RWPE2 (cell line): ENCODE measurements around the gene PPP2R5C.
"Not testable (repeated sequence)": the region's sequence is repeated elsewhere in the genome, so short reads cannot be mapped to it uniquely, and the experiment has no call there.

ENCODE experiments used
- ATAC-seq: fragments of 200-7000 bp; cut with Tn5 transposase; 3 replicates; pipeline ENCODE4 v1.9.1; 2021; ENCODE audit warnings: low read depth
- DNase-seq: peaks from one replicate; pipeline ENCODE4 v3.0.0-alpha.2; 2020; ENCODE audit warnings: low spot score
- H3K27ac ChIP-seq: fragments of 450-650 bp; 2 replicates; pipeline ENCODE4 v1.5.1; 2017; ENCODE audit warnings: mild to moderate bottlenecking; ENCODE audit not compliant: poor library complexity, severe bottlenecking
- H3K27me3 ChIP-seq: fragments of 250-450 bp; sonication (Bioruptor Pico); 2 replicates; pipeline ENCODE4 v1.5.1; 2021; ENCODE audit warnings: mild to moderate bottlenecking, moderate library complexity; ENCODE audit not compliant: insufficient read depth, poor library complexity, severe bottlenecking
- H3K36me3 ChIP-seq: fragments of 250-450 bp; sonication (Bioruptor Pico); 2 replicates; pipeline ENCODE4 v1.5.1; 2020; ENCODE audit warnings: low read depth, mild to moderate bottlenecking, moderate library complexity
- H3K4me1 ChIP-seq: fragments of 250-450 bp; sonication (Bioruptor Pico); 2 replicates; pipeline ENCODE4 v1.5.1; 2021; ENCODE audit warnings: mild to moderate bottlenecking, moderate library complexity; ENCODE audit not compliant: insufficient read depth, poor library complexity, severe bottlenecking
- H3K4me3 ChIP-seq: fragments of 250-450 bp; sonication (Bioruptor Pico); 2 replicates; pipeline ENCODE4 v1.5.1; 2021; ENCODE audit warnings: mild to moderate bottlenecking, moderate library complexity; ENCODE audit not compliant: severe bottlenecking
- H3K9me3 ChIP-seq: fragments of 250-450 bp; sonication (Bioruptor Pico); 2 replicates; pipeline ENCODE4 v1.5.1; 2021; ENCODE audit warnings: mild to moderate bottlenecking, moderate library complexity; ENCODE audit not compliant: severe bottlenecking
- TF ChIP-seq, protein P1 (sequence below): fragments of 450-650 bp; IDR thresholded peaks from one replicate; pipeline ENCODE4 v1.5.1; 2017; ENCODE audit warnings: mild to moderate bottlenecking, moderate library complexity; ENCODE audit not compliant: poor library complexity, severe bottlenecking

Gene PPP2R5C

DNA sequence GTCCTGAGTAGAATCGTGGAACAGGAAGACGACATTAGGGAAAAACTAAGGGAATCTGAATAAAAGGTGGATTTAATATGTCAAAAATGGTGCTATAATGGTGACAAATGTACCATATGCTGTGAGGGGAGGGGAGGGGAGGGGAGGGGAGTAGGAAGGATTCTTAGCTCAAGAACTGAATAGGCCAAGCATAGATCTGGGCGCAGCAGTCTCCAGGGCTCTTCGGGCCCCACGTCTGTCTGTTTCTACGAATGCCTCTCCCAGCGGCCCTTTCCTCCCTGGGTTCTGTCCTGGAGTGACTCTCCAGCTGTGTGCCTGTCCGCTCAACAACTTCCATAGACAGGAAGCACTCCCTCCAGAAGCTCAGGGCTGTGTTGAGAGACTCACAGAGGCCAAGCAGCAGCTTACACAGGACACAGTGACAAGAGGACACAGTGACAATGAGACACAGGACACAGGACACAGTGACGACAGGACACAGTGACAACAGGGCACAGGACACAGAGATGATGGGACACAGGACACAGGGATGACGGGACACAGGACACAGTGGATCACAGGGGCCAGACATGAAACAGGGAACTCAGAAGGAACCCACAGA lies 42.4 kb upstream of the PPP2R5C start:
- Histone ChIP-seq H3K4me3 (no peak overlapping the region), H3K4me1 (peaks cover 15% of the 10 kb centered on the region), H3K27me3 (no peaks in the 10 kb centered on the region), H3K27ac (no peak overlapping the region), H3K9me3 (no peaks in the 10 kb centered on the region), H3K36me3 (no peaks in the 10 kb centered on the region)
- ATAC-seq (no peak), DNase-seq (peak; percentile 52)
- TF ChIP-seq, protein P1, sequence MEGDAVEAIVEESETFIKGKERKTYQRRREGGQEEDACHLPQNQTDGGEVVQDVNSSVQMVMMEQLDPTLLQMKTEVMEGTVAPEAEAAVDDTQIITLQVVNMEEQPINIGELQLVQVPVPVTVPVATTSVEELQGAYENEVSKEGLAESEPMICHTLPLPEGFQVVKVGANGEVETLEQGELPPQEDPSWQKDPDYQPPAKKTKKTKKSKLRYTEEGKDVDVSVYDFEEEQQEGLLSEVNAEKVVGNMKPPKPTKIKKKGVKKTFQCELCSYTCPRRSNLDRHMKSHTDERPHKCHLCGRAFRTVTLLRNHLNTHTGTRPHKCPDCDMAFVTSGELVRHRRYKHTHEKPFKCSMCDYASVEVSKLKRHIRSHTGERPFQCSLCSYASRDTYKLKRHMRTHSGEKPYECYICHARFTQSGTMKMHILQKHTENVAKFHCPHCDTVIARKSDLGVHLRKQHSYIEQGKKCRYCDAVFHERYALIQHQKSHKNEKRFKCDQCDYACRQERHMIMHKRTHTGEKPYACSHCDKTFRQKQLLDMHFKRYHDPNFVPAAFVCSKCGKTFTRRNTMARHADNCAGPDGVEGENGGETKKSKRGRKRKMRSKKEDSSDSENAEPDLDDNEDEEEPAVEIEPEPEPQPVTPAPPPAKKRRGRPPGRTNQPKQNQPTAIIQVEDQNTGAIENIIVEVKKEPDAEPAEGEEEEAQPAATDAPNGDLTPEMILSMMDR = no peak

DNA sequence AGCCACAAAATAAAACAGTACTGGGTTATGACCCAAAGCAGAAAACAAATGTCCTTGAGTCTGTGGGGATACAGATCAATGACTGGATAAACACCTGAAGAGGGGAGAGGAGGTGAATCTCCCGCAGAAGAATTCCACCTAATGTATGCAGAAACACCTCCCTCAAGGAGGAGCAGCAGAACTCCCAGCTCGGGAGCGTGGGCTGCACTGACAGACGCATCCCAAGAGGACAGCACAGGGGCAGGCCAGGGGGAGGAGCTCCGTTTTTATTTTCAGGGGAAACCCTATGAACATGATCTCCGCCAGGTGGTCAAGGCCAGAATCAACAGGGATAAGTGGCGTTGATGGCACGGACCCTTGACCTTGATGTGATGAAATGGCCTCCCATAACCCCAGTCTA lies 41.8 kb upstream of the PPP2R5C start:
- H3K36me3 ChIP-seq = no peaks in the 10 kb centered on the region
- H3K27ac ChIP-seq = no peak overlapping the region
- H3K4me3 ChIP-seq = no peak overlapping the region
- TF ChIP-seq, protein P1 = no peak
- peaks cover 15% of the 10 kb centered on the region for H3K4me1 ChIP-seq
- no peaks in the 10 kb centered on the region for H3K9me3 ChIP-seq
- DNase-seq (peak; percentile 15), ATAC-seq (no peak)
- no peaks in the 10 kb centered on the region for H3K27me3 ChIP-seq

DNA sequence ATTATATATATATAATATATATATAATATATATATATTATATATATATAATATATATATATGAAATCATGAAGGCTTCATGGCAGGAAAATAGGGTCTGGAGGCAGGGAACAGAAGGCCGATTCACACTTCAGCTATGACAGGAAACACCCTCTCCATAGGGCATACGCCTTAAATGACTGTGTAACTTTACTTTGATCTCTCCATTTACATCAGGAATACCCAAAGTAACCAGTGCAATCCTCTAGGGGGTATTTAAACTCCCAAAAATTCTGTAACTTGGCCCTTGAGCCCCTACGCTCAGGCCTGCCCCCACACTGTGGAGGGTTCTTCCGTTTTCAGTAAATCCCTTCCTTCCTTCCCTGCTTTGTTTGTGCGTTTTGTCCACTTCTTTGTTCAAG lies 40.4 kb upstream of the PPP2R5C start:
- ATAC-seq = no peak

DNA sequence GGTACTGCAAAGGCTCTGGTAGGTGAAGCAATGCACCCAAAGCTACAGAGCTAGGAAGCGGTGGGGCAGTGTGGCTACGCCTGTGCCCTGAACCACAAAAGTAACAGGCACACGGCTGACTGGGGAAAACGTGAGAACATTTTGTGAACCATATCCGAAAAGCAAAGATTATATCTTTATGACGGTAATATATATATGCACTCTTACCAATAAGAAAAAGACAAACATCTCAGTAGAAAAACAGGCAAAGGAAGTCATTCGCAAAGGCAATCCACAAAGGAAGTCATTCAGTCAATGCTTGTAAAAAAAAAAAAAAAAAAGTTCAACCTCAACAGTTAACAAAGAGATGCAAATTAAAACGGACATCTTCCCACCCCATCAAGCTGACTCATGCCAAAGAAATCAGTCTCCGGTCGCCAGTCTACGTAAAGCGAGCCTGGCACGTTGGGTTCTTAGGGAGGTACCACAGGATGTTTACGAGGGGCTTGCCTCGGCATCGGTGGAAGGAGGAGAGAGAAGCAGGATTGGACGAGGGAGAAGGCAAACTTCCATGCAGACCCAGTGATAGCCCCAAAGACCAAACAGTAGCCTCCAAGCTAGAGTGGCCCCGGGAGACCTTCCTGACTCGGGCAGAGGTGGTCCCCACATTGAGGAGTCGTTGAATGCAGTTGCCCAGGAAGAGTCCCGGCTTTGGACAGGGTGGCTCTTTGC lies 39.4 kb upstream of the PPP2R5C start:
- TF ChIP-seq, protein P1 = no peak
- H3K4me3 ChIP-seq = no peak overlapping the region
- peaks cover 15% of the 10 kb centered on the region for H3K4me1 ChIP-seq
- ATAC-seq (peak; percentile 91), DNase-seq (no peak)
- no peaks in the 10 kb centered on the region for H3K9me3 ChIP-seq
- H3K27ac ChIP-seq = peak overlapping the region; percentile 82
- H3K27me3 ChIP-seq = no peaks in the 10 kb centered on the region
- no peaks in the 10 kb centered on the region for H3K36me3 ChIP-seq

More for the DNA sequence above, 40.4 kb upstream of the PPP2R5C start:
- TF ChIP-seq, protein P1 = no peak
- no peaks in the 10 kb centered on the region for H3K36me3 ChIP-seq
- no peak overlapping the region for H3K4me3 ChIP-seq
- H3K4me1 ChIP-seq = peaks cover 15% of the 10 kb centered on the region
- no peak for DNase-seq
- no peaks in the 10 kb centered on the region for H3K9me3 ChIP-seq
- peak overlapping the region; percentile 82 for H3K27ac ChIP-seq
- no peaks in the 10 kb centered on the region for H3K27me3 ChIP-seq

DNA sequence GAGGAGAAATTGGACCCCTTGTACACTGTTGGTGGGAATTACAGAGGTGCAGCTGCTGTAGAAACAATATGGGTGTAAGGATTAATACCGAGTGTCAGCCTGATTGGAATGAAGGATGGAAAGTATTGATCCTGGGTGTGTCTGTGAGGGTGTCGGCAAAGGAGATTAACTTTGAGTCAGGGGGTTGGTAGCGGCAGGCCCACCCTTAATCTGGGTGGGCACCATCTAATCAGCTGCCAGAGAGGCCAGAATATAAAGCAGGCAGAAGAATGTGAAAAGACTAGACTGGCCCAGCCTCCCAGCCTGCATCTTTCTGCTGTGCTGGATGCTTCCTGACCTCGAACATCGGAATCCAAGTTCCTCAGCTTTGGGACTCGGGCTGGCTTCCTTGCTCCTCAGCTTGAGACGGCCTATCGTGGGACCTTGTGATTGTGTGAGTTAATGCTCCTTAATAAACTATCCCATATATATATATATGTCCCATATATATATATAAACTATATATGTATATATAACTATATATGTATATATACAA lies 38.4 kb upstream of the PPP2R5C start:
- no peak for ATAC-seq
- H3K4me1 ChIP-seq = peaks cover 15% of the 10 kb centered on the region
- H3K9me3 ChIP-seq = no peaks in the 10 kb centered on the region
- H3K27ac ChIP-seq = peak overlapping the region; percentile 82
- H3K27me3 ChIP-seq = no peaks in the 10 kb centered on the region
- H3K4me3 ChIP-seq = no peak overlapping the region
- no peak for DNase-seq
- no peaks in the 10 kb centered on the region for H3K36me3 ChIP-seq
- TF ChIP-seq, protein P1 = no peak

DNA sequence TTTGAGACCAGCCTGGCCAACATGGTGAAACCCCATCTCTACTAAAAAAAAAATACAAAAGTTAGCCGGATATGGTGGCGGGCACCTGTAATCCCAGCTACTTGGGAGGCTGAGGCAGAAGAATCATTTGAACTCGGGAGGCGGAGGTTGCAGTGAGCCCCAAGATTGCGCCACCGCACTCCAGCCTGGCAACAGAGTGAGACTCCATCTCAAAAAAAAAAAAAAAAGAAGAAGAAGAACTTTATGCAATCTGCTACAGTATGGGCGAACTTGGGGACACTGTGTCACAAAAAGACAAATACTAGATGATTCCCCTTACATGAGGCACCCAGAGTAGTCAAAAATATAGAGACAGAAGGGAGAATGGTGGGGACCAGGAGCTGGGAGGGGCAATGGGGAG lies 35.9 kb upstream of the PPP2R5C start:
- not testable (repeated sequence) for H3K9me3 ChIP-seq, ATAC-seq, H3K4me3 ChIP-seq, H3K36me3 ChIP-seq, DNase-seq, H3K27me3 ChIP-seq, H3K27ac ChIP-seq
- peaks cover 15% of the 10 kb centered on the region for H3K4me1 ChIP-seq
